Neural progenitor cell (in vitro differentiated cells): ENCODE results near the gene CDK1. TPM values are rescaled to one million over a fixed set of nuclear protein-coding genes. Genes with fewer than 3 reads are reported as not detected.

Experiments
- DNase-seq: peaks from one replicate; pipeline ENCODE4 v3.0.0-alpha.2; 2016; ENCODE audit warnings: low spot score
- H2AFZ ChIP-seq: fragments of 200-600 bp; sonication (generic); replicated peaks from 2 replicates; pipeline ENCODE4 v1.6.1; 2016; ENCODE audit warnings: antibody characterized with exemption
- H3F3A ChIP-seq: fragments of 200-600 bp; sonication (generic); 2 replicates; pipeline ENCODE4 v1.6.1; 2016; ENCODE audit warnings: antibody characterized with exemption, low read depth
- H3K27ac ChIP-seq: fragments of 200-600 bp; sonication (generic); 2 replicates; pipeline ENCODE4 v1.5.1; 2016; ENCODE audit warnings: mild to moderate bottlenecking
- H3K27me3 ChIP-seq: fragments of 200-600 bp; sonication (generic); 2 replicates; pipeline ENCODE4 v1.6.1; 2016; ENCODE audit warnings: mild to moderate bottlenecking, moderate library complexity
- H3K36me3 ChIP-seq: fragments of 200-600 bp; sonication (generic); 2 replicates; pipeline ENCODE4 v1.5.1; 2016
- H3K4me1 ChIP-seq: fragments of 200-600 bp; sonication (generic); 2 replicates; pipeline ENCODE4 v1.6.1; 2016; ENCODE audit warnings: mixed run types
- H3K4me2 ChIP-seq: fragments of 200-600 bp; sonication (generic); 2 replicates; pipeline ENCODE4 v1.6.1; 2016
- H3K4me3 ChIP-seq: fragments of 200-600 bp; sonication (generic); 2 replicates; pipeline ENCODE4 v1.5.1; 2016
- H3K79me2 ChIP-seq: fragments of 200-600 bp; sonication (generic); 2 replicates; pipeline ENCODE4 v1.6.1; 2016; ENCODE audit warnings: low read depth
- H3K9ac ChIP-seq: fragments of 200-600 bp; sonication (generic); 2 replicates; pipeline ENCODE4 v1.6.1; 2016
- H3K9me3 ChIP-seq: fragments of 200-600 bp; sonication (generic); 2 replicates; pipeline ENCODE4 v1.5.1; 2016; ENCODE audit warnings: low read depth
- H4K20me1 ChIP-seq: fragments of 200-600 bp; sonication (generic); 2 replicates; pipeline ENCODE4 v1.6.1; 2016; ENCODE audit warnings: low read depth
- H3K27ac Mint-ChIP-seq: 3 replicates; pipeline ENCODE4 v1.8.0; 2021; ENCODE audit warnings: mixed read lengths
- H3K27me3 Mint-ChIP-seq: 2 replicates; pipeline ENCODE4 v1.8.0; 2022; ENCODE audit warnings: low read depth, mild to moderate bottlenecking, inconsistent platforms, moderate library complexity, mixed read lengths; ENCODE audit not compliant: insufficient read depth
- H3K36me3 Mint-ChIP-seq: 3 replicates; pipeline ENCODE4 v1.8.0; 2021; ENCODE audit warnings: mixed read lengths
- H3K4me1 Mint-ChIP-seq: 3 replicates; pipeline ENCODE4 v1.8.0; 2021; ENCODE audit warnings: mixed read lengths
- H3K4me3 Mint-ChIP-seq: 3 replicates; pipeline ENCODE4 v1.8.0; 2021; ENCODE audit warnings: mild to moderate bottlenecking, moderate library complexity, mixed read lengths
- H3K9me3 Mint-ChIP-seq: 3 replicates; pipeline ENCODE4 v1.8.0; 2020; ENCODE audit warnings: mixed read lengths
- EZH2 ChIP-seq: fragments of 200-600 bp; sonication (generic); IDR thresholded peaks from 2 replicates; pipeline ENCODE4 v1.6.1; 2017; ENCODE audit warnings: antibody characterized with exemption, mild to moderate bottlenecking, moderate library complexity
- EZH2phosphoT487 ChIP-seq: fragments of 200-600 bp; sonication (generic); IDR thresholded peaks from 2 replicates; pipeline ENCODE4 v1.6.1; 2017; ENCODE audit warnings: antibody characterized with exemption
- total RNA-seq: library from RNA; depleted of rRNA; stranded (reverse); fragments of >200 nt; gene quantifications from 2 replicates; pipeline ENCODE4 v1.2.3, GENCODE V29; 2015; ENCODE audit warnings: low replicate concordance
- TF ChIP-seq, protein P1 (sequence below): fragments of 200-600 bp; sonication (generic); IDR thresholded peaks from 2 replicates; pipeline ENCODE4 v1.5.1; 2017; ENCODE audit warnings: antibody characterized with exemption, mild to moderate bottlenecking

CDK1 gene
- total RNA-seq, 1 donor from 2014 or later, result 421 TPM

DNA sequence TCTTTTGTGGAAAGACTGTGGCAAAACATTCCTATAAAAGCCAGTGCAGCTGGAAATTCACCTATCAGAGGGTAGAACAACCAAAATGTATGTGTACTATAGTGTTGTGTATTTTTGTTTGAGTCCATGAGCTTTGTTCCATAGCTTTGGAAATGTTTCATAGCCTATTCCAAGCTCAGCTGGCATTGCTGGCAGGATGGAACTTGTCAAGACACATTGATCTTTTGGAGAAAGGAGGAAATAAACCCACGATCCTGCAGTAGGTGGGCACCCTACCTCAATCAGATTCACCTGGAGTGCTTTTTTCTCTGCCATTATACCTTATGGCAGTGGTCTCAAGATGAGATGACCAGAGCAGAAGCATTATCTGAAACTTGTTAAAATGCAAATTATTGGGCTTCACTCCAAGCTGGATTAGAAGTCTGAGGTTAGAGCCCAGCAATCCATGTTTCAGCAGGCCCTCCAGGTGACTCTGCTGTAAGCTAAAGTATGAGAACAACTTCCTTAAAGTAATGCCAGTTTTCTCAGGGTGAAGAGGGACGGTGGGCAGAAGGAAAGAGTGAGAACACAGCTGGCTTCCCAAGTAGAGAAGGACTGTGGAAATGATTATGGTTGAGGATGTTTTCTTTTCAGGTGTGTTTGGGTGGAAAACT is 30.3 kb upstream of the CDK1 start:
- Mint-ChIP-seq H3K27ac (no peak overlapping the region), H3K9me3 (no peaks in the 10 kb centered on the region), H3K36me3 (no peaks in the 10 kb centered on the region), H3K4me3 (no peak overlapping the region), H3K27me3 (peaks cover 2% of the 10 kb centered on the region), H3K4me1 (peaks cover 3% of the 10 kb centered on the region)
- Histone ChIP-seq H3K79me2 (no peaks in the 10 kb centered on the region), H3K4me3 (no peak overlapping the region), H3K27ac (no peak overlapping the region), H3K9me3 (no peaks in the 10 kb centered on the region), H3K9ac (no peak overlapping the region), H3K4me2 (no peak overlapping the region), H4K20me1 (no peaks in the 10 kb centered on the region), H3F3A (no peaks in the 10 kb centered on the region), H3K36me3 (no peaks in the 10 kb centered on the region), H2AFZ (no peak overlapping the region), H3K27me3 (no peaks in the 10 kb centered on the region), H3K4me1 (no peaks in the 10 kb centered on the region)
- no peak for DNase-seq
- TF ChIP-seq, protein P1, sequence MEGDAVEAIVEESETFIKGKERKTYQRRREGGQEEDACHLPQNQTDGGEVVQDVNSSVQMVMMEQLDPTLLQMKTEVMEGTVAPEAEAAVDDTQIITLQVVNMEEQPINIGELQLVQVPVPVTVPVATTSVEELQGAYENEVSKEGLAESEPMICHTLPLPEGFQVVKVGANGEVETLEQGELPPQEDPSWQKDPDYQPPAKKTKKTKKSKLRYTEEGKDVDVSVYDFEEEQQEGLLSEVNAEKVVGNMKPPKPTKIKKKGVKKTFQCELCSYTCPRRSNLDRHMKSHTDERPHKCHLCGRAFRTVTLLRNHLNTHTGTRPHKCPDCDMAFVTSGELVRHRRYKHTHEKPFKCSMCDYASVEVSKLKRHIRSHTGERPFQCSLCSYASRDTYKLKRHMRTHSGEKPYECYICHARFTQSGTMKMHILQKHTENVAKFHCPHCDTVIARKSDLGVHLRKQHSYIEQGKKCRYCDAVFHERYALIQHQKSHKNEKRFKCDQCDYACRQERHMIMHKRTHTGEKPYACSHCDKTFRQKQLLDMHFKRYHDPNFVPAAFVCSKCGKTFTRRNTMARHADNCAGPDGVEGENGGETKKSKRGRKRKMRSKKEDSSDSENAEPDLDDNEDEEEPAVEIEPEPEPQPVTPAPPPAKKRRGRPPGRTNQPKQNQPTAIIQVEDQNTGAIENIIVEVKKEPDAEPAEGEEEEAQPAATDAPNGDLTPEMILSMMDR, result no peak
- TF ChIP-seq EZH2phosphoT487 (no peak), EZH2 (no peak)

DNA sequence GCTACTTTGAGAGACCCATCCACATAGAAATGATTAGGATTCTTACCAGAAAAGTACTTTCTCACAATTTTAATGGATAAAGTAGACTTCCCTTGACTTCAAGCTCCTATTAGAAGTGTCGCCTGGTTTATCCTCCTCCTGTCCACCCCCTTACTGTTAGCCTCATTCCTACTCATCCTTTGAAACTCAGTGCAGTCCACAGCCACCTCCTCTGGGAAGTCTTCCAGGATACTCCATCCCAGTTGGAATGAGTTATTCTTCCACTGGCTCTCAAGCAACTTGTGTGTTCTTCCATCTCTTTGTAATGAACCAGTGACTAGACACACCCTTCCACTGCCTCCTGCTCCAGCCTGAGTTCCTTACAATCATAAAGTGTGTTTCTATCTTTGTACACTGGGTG is 25.1 kb upstream of the CDK1 start:
- Mint-ChIP-seq H3K9me3 (no peaks in the 10 kb centered on the region), H3K4me1 (peaks cover 3% of the 10 kb centered on the region), H3K27me3 (peaks cover 2% of the 10 kb centered on the region), H3K4me3 (no peak overlapping the region), H3K36me3 (no peaks in the 10 kb centered on the region), H3K27ac (no peak overlapping the region)
- Histone ChIP-seq H2AFZ (no peak overlapping the region), H4K20me1 (no peaks in the 10 kb centered on the region), H3K79me2 (no peaks in the 10 kb centered on the region), H3K4me1 (peaks cover 4% of the 10 kb centered on the region), H3K4me2 (no peak overlapping the region), H3K4me3 (no peak overlapping the region), H3K36me3 (no peaks in the 10 kb centered on the region), H3K9me3 (no peaks in the 10 kb centered on the region), H3K27ac (no peak overlapping the region), H3K27me3 (no peaks in the 10 kb centered on the region), H3K9ac (no peak overlapping the region), H3F3A (no peaks in the 10 kb centered on the region)
- TF ChIP-seq EZH2phosphoT487 (no peak), EZH2 (no peak)
- TF ChIP-seq, protein P1, result no peak
- no peak for DNase-seq

DNA sequence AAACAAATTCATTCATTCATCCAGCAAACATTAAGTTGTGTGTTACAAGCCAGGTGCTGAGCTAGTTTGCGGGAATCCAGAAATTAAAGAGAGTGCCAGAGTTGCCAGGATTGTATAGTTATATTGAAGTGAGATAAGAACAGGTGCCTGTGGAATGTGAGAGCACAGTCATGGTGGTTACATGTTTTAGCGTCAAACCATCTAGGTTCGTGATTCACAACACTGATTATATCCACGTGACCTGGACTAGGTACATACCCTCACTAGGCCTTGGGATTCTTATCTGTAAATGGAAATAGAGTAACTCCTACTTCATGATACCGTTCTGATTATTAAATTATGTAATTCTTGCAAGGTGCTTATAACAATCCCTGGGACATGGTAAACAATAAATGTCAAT is 24.5 kb upstream of the CDK1 start:
- DNase-seq, result no peak
- H3K36me3 Mint-ChIP-seq, result no peaks in the 10 kb centered on the region
- no peaks in the 10 kb centered on the region for H3K4me1 Mint-ChIP-seq
- H3K9me3 Mint-ChIP-seq, result no peaks in the 10 kb centered on the region
- TF ChIP-seq, protein P1, result no peak
- TF ChIP-seq EZH2phosphoT487, result no peak
- no peak overlapping the region for H3K27ac Mint-ChIP-seq
- H3K4me3 ChIP-seq, result no peak overlapping the region
- H3K27me3 Mint-ChIP-seq, result no peaks in the 10 kb centered on the region
- no peaks in the 10 kb centered on the region for H3K9me3 ChIP-seq
- no peaks in the 10 kb centered on the region for H3K27me3 ChIP-seq
- no peak overlapping the region for H3K4me2 ChIP-seq
- no peaks in the 10 kb centered on the region for H3F3A ChIP-seq
- no peak overlapping the region for H2AFZ ChIP-seq
- no peaks in the 10 kb centered on the region for H4K20me1 ChIP-seq
- no peak overlapping the region for H3K4me3 Mint-ChIP-seq
- H3K27ac ChIP-seq, result no peak overlapping the region
- H3K36me3 ChIP-seq, result no peaks in the 10 kb centered on the region
- H3K9ac ChIP-seq, result no peak overlapping the region
- peaks cover 4% of the 10 kb centered on the region for H3K4me1 ChIP-seq
- H3K79me2 ChIP-seq, result no peaks in the 10 kb centered on the region
